ENCODE results near the gene ZNF79. TPM values are rescaled to one million over a fixed set of nuclear protein-coding genes. Genes with fewer than 3 reads are reported as not detected.
A peak's percentile ranks its signal among the peaks of the same experiment; 100 is the strongest.

The ZNF79 gene
- total RNA-seq, 1 experiment from 2014 or later, result 9.3 TPM

GRCh38 chr9:127388037-127388855 is 35.9 kb upstream of the ZNF79 start:
- H3K27me3 Mint-ChIP-seq (ENCODE audit: insufficient read depth, unreplicated experiment), result no peaks in the 10 kb centered on the region
- H3K9me3 Mint-ChIP-seq (ENCODE audit: unreplicated experiment), result no peaks in the 10 kb centered on the region
- no peaks in the 10 kb centered on the region for H3K36me3 Mint-ChIP-seq (ENCODE audit: insufficient read depth, unreplicated experiment)
- intact Hi-C loops (cut with micrococcal nuclease), result no loop called here
- peak; percentile 93 for DNase-seq (ENCODE audit: unreplicated experiment)
- POLR2A ChIA-PET, result interaction anchor here (0.6 to 2.6 kb wide), 13 partner anchors 9 to 423 kb away, joined by 3 to 16 read pairs (median 4); partner anchors contain the start of genes LRSAM1, RPL12, SLC2A8 and ZNF79
- CTCF ChIA-PET, result interaction anchor here (0.6 to 1.4 kb wide), 5 partner anchors 8 to 647 kb away, joined by 3 to 5 read pairs (median 4); partner anchors contain the start of gene SLC2A8
- BruUV-seq (replicated peaks), result no TSS peak
- H3K27ac Mint-ChIP-seq (ENCODE audit: low read depth, unreplicated experiment), result peak overlapping the region; percentile 77
- peak overlapping the region; percentile 14 for H3K4me3 Mint-ChIP-seq (ENCODE audit: unreplicated experiment)
- no peak for TF ChIP-seq CTCF (IDR thresholded peaks at IDR 0.05; ENCODE audit: unreplicated experiment)
- H3K4me1 Mint-ChIP-seq (ENCODE audit: insufficient read depth, unreplicated experiment), result peaks cover 14% of the 10 kb centered on the region

- Mint-ChIP-seq H3K4me1 (ENCODE audit: insufficient read depth, unreplicated experiment) (peaks cover 14% of the 10 kb centered on the region), H3K9me3 (ENCODE audit: unreplicated experiment) (no peaks in the 10 kb centered on the region), H3K27ac (ENCODE audit: low read depth, unreplicated experiment) (peak overlapping the region; percentile 77), H3K27me3 (ENCODE audit: insufficient read depth, unreplicated experiment) (no peaks in the 10 kb centered on the region), H3K36me3 (ENCODE audit: insufficient read depth, unreplicated experiment) (no peaks in the 10 kb centered on the region), H3K4me3 (ENCODE audit: unreplicated experiment) (peak overlapping the region; percentile 14)
- TF ChIP-seq CTCF (IDR thresholded peaks at IDR 0.05; ENCODE audit: unreplicated experiment), result no peak
- ChIA-PET CTCF (interaction anchor here (0.6 to 1.4 kb wide), 6 partner anchors 8 to 647 kb away, joined by 3 to 5 read pairs (median 4); partner anchors contain the start of gene SLC2A8), POLR2A (interaction anchor here (1.0 to 2.6 kb wide), 8 partner anchors 8 to 424 kb away, joined by 3 to 16 read pairs (median 4); partner anchors contain the start of genes LRSAM1, RPL12, SLC2A8 and ZNF79)
- no peak for DNase-seq (ENCODE audit: unreplicated experiment)
- intact Hi-C loops (cut with micrococcal nuclease), result no loop called here
- BruUV-seq (replicated peaks), result TSS peak; percentile 73
Measured at GRCh38 chr9:127388856-127389238, 35.3 kb upstream of the ZNF79 start.

- H3K4me1 Mint-ChIP-seq (ENCODE audit: insufficient read depth, unreplicated experiment), result peaks cover 14% of the 10 kb centered on the region
- no peak overlapping the region for H3K4me3 Mint-ChIP-seq (ENCODE audit: unreplicated experiment)
- BruUV-seq (replicated peaks), result no TSS peak
- H3K27ac Mint-ChIP-seq (ENCODE audit: low read depth, unreplicated experiment), result peak overlapping the region; percentile 77
- H3K9me3 Mint-ChIP-seq (ENCODE audit: unreplicated experiment), result no peaks in the 10 kb centered on the region
- H3K27me3 Mint-ChIP-seq (ENCODE audit: insufficient read depth, unreplicated experiment), result no peaks in the 10 kb centered on the region
- no peaks in the 10 kb centered on the region for H3K36me3 Mint-ChIP-seq (ENCODE audit: insufficient read depth, unreplicated experiment)
- ChIA-PET CTCF (interaction anchor here (0.9 to 1.4 kb wide), 2 partner anchors 29 to 123 kb away, joined by 3 to 5 read pairs; no protein-coding TSS in a partner anchor), POLR2A (interaction anchor here (0.6 to 1.7 kb wide), 6 partner anchors 8 to 185 kb away, joined by 3 to 16 read pairs (median 3); partner anchors contain the start of gene SLC2A8)
- no peak for TF ChIP-seq CTCF (IDR thresholded peaks at IDR 0.05; ENCODE audit: unreplicated experiment)
- DNase-seq (ENCODE audit: unreplicated experiment), result no peak
- intact Hi-C loops (cut with micrococcal nuclease), result no loop called here
Measured at GRCh38 chr9:127389381-127390247, 34.6 kb upstream of the ZNF79 start.

GRCh38 chr9:127390248-127390545 is 34.0 kb upstream of the ZNF79 start:
- ChIA-PET CTCF (interaction anchor here (1.4 kb wide), 1 partner anchor 29 kb away, joined by 5 read pairs; no protein-coding TSS in a partner anchor), POLR2A (interaction anchor here (0.6 to 1.2 kb wide), 3 partner anchors 33 to 186 kb away, joined by 3 to 4 read pairs (median 3); no protein-coding TSS in a partner anchor)
- intact Hi-C loops (cut with micrococcal nuclease), result no loop called here
- no TSS peak for BruUV-seq (replicated peaks)
- Mint-ChIP-seq H3K4me3 (ENCODE audit: unreplicated experiment) (no peak overlapping the region), H3K9me3 (ENCODE audit: unreplicated experiment) (no peaks in the 10 kb centered on the region), H3K36me3 (ENCODE audit: insufficient read depth, unreplicated experiment) (no peaks in the 10 kb centered on the region), H3K27me3 (ENCODE audit: insufficient read depth, unreplicated experiment) (no peaks in the 10 kb centered on the region), H3K4me1 (ENCODE audit: insufficient read depth, unreplicated experiment) (peaks cover 14% of the 10 kb centered on the region), H3K27ac (ENCODE audit: low read depth, unreplicated experiment) (no peak overlapping the region)
- DNase-seq (ENCODE audit: unreplicated experiment), result no peak
- TF ChIP-seq CTCF (IDR thresholded peaks at IDR 0.05; ENCODE audit: unreplicated experiment), result no peak

Data from MCF 10A (cell line).